BE2C (cell line): Measurements from ENCODE around the gene AGAP9.
"Not testable (repeated sequence)": the region's sequence is repeated elsewhere in the genome, so short reads cannot be mapped to it uniquely, and the experiment has no call there.

ENCODE experiments used
- DNase-seq: peaks from one replicate; pipeline ENCODE4 v3.0.0-alpha.2; 2020
- H3K27me3 ChIP-seq: fragments of 250-450 bp; sonication (Bioruptor Pico); 2 replicates; pipeline ENCODE4 v1.5.1; 2020; ENCODE audit warnings: mild to moderate bottlenecking
- H3K36me3 ChIP-seq: fragments of 250-450 bp; sonication (Bioruptor Pico); 2 replicates; pipeline ENCODE4 v1.5.1; 2020; ENCODE audit warnings: mild to moderate bottlenecking
- H3K4me1 ChIP-seq: fragments of 250-450 bp; sonication (Bioruptor Pico); 2 replicates; pipeline ENCODE4 v1.5.1; 2020
- H3K4me3 ChIP-seq: 2 replicates; pipeline ENCODE4 v1.5.1; 2011; ENCODE audit warnings: low read depth, low read length
- H3K9me3 ChIP-seq: fragments of 250-450 bp; sonication (Bioruptor Pico); 2 replicates; pipeline ENCODE4 v1.5.1; 2020

The AGAP9 gene

DNA sequence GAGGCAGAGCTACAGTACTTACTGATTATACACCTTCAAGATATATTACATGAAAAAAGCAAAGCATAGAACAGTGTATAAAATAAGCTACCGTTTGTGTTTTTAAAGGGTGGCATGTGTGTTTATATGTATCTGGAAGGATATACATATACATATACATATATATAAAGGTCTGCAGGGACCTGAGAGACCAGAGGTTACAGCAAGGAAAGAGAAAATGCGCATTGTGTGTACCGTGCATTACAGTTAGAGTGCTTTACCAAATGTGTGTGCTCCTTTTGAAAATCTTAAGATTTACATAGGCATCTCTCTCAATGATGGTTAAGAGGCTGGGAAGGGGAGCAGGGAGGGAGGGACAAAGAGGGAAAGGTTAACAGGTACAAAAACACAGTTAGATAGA, 23.8 kb upstream of the AGAP9 start:
- H3K9me3 ChIP-seq, H3K27me3 ChIP-seq: not testable (repeated sequence)

DNA sequence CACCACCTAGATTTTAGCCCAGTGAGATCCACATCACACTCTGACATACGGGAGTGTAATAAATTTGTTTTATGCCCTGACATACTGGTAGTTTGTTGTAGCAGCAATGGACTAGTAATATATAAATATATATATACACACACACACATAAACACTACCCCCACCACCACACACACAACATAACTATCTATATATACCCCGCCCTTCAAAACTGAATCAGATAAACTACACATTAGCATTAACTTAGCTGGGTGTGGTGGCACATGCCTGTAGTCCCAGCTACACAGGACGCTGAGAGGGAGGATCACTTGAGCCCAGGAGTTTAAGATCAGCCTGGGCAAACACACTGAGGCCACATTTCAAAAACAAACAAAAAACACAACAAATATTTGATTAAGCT, 13.0 kb upstream of the AGAP9 start:
- H3K4me3 ChIP-seq, DNase-seq, H3K27me3 ChIP-seq, H3K36me3 ChIP-seq, H3K9me3 ChIP-seq, H3K4me1 ChIP-seq: not testable (repeated sequence)

More for the DNA sequence above, 23.8 kb upstream of the AGAP9 start:
- not testable (repeated sequence) for H3K4me3 ChIP-seq, H3K36me3 ChIP-seq, DNase-seq, H3K4me1 ChIP-seq

DNA sequence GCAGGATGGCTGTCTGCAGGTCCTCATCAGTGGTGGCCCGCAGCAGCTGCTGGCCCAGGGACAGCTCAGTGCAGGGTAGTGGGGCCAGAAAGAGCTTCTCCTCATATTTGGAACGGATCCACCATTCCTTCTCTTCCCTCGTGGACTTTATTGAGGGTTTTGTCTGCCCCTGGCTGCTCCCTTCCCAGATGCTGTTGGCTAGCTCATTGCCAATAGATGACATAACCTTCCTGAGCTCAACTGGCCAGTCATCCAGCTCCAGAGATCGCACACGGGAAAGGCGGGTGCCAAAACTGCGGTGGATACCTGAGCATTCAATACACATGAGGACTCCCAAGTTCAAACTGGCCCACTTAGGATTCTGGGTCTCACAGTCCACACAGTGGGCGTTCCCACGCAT, 21.1 kb downstream of the AGAP9 start:
- not testable (repeated sequence) for H3K27me3 ChIP-seq, H3K4me1 ChIP-seq, H3K4me3 ChIP-seq, H3K36me3 ChIP-seq, H3K9me3 ChIP-seq, DNase-seq

DNA sequence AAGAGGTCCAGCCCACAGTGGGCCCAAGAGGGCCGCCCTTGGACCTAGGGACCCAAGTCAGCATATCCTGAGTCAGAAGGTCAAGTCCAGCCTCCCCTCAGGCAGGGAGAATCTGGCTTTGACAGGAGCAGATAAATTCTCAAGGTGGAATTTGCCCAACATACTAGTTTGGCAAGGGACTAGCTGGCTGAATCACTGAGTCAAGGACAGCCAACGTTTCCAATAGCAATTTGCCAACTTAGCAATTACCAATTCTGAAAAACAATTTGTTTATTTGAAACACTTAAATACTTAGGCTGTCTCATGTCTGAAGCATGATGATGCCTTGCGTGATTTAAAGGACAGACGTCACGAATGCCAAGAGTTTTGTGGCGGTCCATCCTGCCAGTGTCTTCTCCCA, 29.2 kb downstream of the AGAP9 start:
- not testable (repeated sequence) for H3K4me3 ChIP-seq, H3K9me3 ChIP-seq, H3K27me3 ChIP-seq

DNA sequence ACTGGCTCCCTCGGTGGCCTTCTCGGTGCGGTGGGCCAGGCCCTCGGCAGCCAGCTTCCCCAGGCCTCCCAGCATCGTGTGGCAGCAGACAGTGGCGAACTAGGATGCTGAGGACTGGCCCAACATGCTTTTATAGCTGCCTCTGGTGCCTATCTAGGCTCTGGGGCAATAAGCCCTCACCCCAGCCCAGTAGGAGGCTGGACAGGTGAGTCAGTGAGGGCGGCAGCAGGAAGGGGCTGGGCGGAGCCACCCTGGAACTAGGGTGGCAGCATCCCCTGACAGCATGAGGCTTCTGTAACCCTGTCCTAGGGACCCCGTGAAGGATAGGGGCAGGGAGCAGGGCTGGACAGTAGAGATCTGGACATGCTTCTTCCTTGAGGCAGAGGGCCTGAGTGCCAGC, 31.8 kb downstream of the AGAP9 start, which contains the start of gene FAM25G:
TSS of gene FAM25G (minus strand) at position 101 of the 400 bp plus-strand sequence. CDS start at position 75, 26 bp downstream.
- not testable (repeated sequence) for DNase-seq, H3K9me3 ChIP-seq, H3K4me1 ChIP-seq, H3K27me3 ChIP-seq, H3K4me3 ChIP-seq, H3K36me3 ChIP-seq

More for the DNA sequence above, 29.2 kb downstream of the AGAP9 start:
- not testable (repeated sequence) for H3K4me1 ChIP-seq, DNase-seq, H3K36me3 ChIP-seq

DNA sequence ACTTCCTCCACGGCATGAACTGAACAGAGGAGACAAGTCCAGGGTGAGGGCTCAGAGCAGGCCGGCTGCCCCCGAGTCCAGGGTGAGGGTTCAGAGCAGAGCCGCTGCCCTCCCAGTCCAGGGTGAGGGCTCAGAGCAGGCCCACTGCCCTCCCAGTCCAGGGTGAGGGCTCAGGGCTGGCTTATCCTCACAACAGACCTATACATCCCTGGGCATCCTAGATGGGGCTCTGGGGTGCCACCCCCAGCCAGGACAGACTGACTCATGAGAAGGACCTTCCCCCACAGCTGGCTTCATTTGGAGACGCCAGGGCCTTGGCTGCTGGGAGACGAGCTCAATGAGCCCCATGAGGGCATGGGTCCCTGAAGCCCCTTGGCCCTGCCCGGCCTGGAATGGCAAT, 33.8 kb downstream of the AGAP9 start:
- H3K9me3 ChIP-seq, H3K4me1 ChIP-seq, DNase-seq, H3K27me3 ChIP-seq, H3K36me3 ChIP-seq, H3K4me3 ChIP-seq: not testable (repeated sequence)

DNA sequence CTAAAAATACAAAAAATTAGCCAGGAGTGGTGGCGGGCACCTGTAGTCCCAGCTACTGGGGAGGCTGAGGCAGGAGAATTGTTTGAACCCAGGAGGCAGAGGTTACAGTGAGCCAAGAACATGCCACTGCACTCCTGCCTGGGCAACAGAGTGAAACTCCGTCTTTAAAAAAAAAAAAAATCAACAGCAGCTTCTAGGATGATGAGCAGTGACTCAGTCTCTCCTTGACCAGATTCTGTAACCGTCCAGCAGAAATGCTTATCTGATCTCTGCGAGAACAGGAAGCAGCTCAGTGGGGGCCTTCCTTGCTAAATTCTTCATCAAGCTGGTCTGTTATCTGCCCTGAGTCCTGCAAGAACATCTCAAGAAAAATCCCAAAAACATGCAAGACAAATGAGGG, 37.5 kb downstream of the AGAP9 start:
- not testable (repeated sequence) for H3K4me3 ChIP-seq, H3K27me3 ChIP-seq, DNase-seq, H3K9me3 ChIP-seq, H3K36me3 ChIP-seq, H3K4me1 ChIP-seq

DNA sequence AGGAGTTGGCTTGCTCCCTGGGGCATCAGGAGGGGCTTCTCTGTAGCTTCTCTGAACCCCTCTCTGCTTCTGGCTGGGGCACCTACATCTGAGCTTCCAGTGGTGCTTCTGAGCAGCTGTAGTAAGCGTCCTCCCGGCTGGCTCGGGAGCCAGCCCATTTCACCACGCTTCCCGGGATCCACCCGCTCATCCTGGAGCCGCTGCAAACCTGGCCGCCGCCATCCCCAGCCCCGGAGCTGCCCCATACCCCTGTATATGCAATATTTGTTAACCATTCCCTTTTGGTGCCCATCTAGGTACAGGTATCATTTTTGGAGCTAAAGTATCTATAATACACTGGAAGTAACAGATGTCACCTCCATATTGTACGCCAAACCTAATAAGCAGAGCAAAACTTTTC, 38.7 kb downstream of the AGAP9 start:
- H3K27me3 ChIP-seq, H3K36me3 ChIP-seq, H3K4me1 ChIP-seq, H3K9me3 ChIP-seq, H3K4me3 ChIP-seq, DNase-seq: not testable (repeated sequence)

DNA sequence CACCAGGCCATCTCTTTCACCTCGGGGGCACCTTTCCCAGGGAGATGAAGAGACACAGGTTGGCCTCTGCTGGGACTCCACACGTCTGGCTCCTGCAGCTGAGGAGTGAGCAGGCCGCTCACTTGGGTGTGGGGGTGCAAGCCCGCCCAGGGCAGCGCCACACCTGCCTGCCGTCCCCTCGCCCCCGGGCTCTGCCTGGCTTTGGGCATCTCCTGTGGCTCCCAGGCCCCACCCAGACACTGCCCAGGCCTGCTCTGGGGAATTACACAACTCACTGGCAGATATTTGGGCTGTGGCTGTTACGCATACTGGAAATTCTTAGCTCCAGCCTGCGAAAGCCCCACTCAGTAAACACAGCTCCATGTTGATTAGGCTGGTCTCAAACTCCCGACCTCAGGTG, 39.5 kb downstream of the AGAP9 start, which contains the start of gene ANXA8:
TSS of gene ANXA8 (minus strand) at position 193 of the 400 bp plus-strand sequence. CDS start at position 11, 182 bp downstream.
- not testable (repeated sequence) for H3K4me3 ChIP-seq, DNase-seq, H3K27me3 ChIP-seq, H3K9me3 ChIP-seq, H3K4me1 ChIP-seq, H3K36me3 ChIP-seq

DNA sequence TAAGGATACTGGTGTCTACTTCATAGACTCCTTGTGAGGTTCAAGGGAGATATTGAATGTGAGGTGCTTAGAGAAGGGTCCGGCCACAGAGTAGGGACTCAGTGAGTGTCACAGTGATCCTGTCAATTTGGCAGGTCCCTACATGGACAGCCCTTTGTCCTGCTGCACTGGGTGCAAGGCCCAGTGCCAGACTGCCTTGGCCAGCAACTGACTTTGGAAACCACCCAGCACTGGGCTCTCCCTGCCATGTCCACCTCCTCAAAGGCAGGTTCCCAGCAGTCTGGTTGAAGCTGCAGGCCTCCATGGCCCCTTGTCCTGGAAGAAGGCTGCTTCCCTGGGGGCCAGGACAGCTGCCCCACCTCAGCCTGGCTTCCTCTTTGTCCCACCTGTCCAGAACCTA, 41.1 kb downstream of the AGAP9 start:
- not testable (repeated sequence) for H3K36me3 ChIP-seq, H3K4me1 ChIP-seq, H3K27me3 ChIP-seq, H3K4me3 ChIP-seq, DNase-seq, H3K9me3 ChIP-seq

DNA sequence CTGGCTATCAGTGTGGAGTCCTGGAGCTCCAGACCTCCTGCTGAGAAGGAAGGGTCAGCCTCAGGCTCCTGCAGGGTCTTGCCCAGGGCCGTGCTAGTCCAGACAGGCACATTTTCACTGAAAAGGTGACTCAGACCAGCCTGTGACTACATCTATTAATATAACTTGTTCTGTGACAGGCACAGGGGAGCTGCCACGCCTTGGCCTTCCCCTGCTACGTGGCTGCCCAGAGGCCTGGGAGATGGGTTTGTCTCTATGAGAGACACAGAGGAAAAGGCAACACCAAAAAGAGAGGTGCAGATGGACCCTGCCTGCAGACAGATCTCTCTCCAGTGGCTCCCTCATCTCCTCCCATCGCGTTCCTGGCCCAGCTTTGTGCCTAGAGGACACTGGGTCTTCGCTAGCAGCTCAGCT, 41.7 kb downstream of the AGAP9 start:
- not testable (repeated sequence) for H3K9me3 ChIP-seq, H3K36me3 ChIP-seq, H3K4me1 ChIP-seq, H3K4me3 ChIP-seq, DNase-seq, H3K27me3 ChIP-seq

DNA sequence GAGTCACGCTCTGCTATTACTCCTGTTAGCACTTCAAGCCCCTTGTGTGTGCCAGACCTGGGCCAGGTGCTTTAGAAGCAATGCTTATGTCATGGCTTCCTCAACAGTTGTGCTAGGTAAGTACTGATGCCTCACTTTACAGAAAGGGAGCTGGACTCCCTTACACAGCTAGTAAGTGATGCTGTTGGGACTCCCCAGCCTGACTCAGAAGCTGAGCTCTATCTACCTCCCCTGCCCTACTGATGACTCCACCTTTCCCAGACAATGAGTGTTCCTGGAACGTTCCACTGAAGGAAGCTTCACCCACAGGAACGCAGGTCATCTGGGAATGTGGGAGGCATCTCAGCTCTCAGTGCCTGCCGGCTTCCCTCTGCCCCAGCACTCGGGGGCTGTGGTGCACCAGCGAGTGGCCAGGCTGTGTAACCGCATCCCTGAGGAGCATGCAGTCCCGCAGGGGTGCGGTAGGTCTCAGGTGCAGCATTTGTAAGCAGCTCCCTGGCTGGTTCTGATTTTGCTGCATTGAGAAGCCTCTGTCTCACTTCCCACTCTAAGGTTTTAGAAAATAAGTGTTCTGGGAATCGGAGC, 42.2 kb downstream of the AGAP9 start:
- not testable (repeated sequence) for DNase-seq, H3K4me1 ChIP-seq, H3K4me3 ChIP-seq, H3K36me3 ChIP-seq, H3K9me3 ChIP-seq, H3K27me3 ChIP-seq

DNA sequence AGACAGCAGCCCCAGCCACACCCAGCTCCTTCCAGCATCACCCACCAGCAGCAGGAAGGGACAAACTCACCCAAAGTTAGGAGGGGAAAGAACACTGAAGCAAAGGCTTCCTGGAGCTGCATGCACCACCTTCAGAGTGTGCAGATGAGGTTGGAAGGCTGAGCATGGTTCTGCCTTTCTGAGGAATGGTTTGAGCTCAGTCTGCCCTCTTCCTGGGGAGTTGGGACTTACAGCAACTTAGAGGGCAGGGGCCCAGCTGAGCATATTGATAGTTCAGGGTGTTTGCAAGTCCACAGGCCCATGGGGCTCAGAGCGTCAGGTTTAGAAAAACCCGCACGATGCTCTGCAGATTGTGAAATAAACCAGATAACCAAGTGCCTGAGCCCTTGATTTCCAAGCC, 43.3 kb downstream of the AGAP9 start:
- DNase-seq, H3K27me3 ChIP-seq, H3K4me3 ChIP-seq, H3K4me1 ChIP-seq, H3K9me3 ChIP-seq, H3K36me3 ChIP-seq: not testable (repeated sequence)

DNA sequence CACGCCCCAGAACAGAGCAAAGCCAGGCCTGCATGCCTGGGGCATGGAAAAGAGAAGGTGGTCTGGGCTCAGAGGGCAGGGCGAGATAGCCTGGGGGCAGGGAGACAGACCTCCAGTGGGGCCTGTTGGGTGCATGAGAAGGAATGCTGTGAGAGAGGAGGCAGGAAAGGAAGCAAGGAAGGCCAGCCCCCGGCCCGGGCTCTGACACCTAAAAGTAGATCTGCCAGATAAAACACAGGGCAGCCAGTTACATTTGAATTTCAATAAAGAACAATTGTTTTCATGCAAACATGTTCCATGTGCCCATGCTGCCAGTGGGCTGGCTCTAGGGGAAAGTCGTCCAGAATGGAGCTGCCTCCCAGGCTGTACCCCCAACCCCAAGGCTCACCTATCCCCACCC, 45.3 kb downstream of the AGAP9 start:
- DNase-seq, H3K4me3 ChIP-seq, H3K4me1 ChIP-seq: not testable (repeated sequence)

DNA sequence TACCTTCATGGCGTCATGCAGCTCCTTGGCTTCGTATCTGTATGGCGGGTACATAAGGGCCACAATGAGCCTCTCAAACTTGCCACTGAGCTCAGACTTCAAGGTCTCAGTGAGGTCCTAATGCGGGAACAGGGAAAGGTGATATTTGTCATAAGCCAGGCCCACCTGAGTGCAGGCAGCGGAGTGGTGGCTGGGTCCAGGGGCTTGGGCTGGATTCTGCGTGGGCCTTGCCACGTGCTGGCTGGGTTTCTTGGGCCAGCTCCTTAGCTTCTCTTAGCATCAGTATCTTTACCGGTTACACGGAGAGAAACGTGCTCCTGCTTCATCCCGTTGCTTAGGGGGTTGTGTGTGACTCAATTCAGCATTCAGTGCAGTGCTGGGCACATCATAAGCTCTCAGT, 46.4 kb downstream of the AGAP9 start:
- H3K4me3 ChIP-seq, DNase-seq, H3K27me3 ChIP-seq, H3K4me1 ChIP-seq, H3K9me3 ChIP-seq, H3K36me3 ChIP-seq: not testable (repeated sequence)

More for the DNA sequence above, 45.3 kb downstream of the AGAP9 start:
- H3K36me3 ChIP-seq, H3K9me3 ChIP-seq, H3K27me3 ChIP-seq: not testable (repeated sequence)

DNA sequence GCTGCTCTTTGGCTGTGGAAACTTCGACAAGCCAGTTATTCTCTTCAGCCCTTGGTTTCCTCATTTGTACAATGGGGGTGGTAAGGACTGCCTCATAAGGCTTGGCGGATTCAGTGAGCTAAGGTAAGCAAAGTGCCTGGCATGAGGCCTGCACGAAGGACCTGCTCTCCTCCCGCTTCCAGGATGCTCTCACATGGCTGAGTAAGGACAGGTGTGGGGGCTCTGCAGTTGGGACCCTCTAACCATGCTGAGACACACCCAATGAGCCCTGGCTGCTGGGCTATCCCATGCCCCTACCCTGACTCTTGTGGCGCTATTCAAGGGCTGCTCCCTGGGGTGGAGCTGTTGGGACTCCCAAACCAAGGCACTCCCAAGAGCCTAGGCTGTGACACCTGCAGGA, 48.3 kb downstream of the AGAP9 start:
- not testable (repeated sequence) for H3K4me1 ChIP-seq, DNase-seq, H3K9me3 ChIP-seq, H3K27me3 ChIP-seq, H3K36me3 ChIP-seq, H3K4me3 ChIP-seq

DNA sequence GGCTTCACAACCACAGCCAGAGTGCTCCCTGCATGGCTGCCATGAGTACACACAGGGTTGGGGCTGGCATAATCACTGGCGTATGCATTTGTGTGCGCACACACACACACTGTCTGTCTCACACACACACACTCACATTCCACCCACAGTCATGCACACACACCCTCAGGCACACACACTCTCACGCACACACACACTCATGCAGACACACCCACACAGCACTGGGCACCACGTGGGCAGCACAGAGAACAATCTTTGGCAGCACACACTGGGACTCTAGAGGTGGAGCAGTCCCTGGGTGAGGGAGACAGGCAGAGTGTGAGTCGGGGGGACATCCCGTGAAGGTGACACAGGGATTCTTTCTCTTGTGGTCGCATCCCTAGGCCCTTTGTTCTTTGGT, 49.9 kb downstream of the AGAP9 start:
- not testable (repeated sequence) for H3K4me1 ChIP-seq, H3K27me3 ChIP-seq, DNase-seq, H3K36me3 ChIP-seq, H3K4me3 ChIP-seq, H3K9me3 ChIP-seq
